OCI-LY7 (cell line): ENCODE data around the gene HNRNPD. TPM values are rescaled to one million over a fixed set of nuclear protein-coding genes. Genes with fewer than 3 reads are reported as not detected.
A peak's percentile ranks its signal among the peaks of the same experiment; 100 is the strongest.

Source experiments
- Bru-seq: library from RNA; stranded (reverse); fragments of 400-500 nt; gene quantifications from one replicate; lab custom pipeline; 2021; lab: Mats Ljungman, UMichigan
- BruChase-seq, 2 experiments: library from RNA; stranded (reverse); fragments of 400-500 nt; gene quantifications; one replicate each; lab custom pipeline; 2021; lab: Mats Ljungman, UMichigan
- BruUV-seq: library from RNA; stranded (reverse); fragments of 400-500 nt; replicated peaks from 2 replicates; lab custom pipeline; 2021; lab: Mats Ljungman, UMichigan
- CTCF ChIA-PET: fragments of 300-600 bp; sonication (Branson Sonifier 250); formaldehyde crosslinking; loops from one replicate; lab custom pipeline; 2022; ENCODE audit warnings: antibody characterized with exemption; ENCODE audit not compliant: unreplicated experiment; lab: Charles Lee
- POLR2A ChIA-PET: fragments of 300-600 bp; sonication (Branson Sonifier 250); formaldehyde crosslinking; loops from one replicate; lab custom pipeline; 2022; ENCODE audit warnings: antibody characterized with exemption; lab: Charles Lee
- DNase-seq: peaks from one replicate; pipeline ENCODE4 v3.0.0-alpha.2; 2015; ENCODE audit warnings: low spot score
- H2AFZ ChIP-seq: fragments of 200-600 bp; sonication (generic), shearing (Covaris generic); 2 replicates; pipeline ENCODE4 v1.6.1; 2014; ENCODE audit warnings: mild to moderate bottlenecking, antibody characterized with exemption, low read length, moderate library complexity
- H3K27ac ChIP-seq: fragments of 200-600 bp; sonication (generic); 2 replicates; pipeline ENCODE4 v1.5.1; 2014; ENCODE audit warnings: mixed run types, low read depth, mild to moderate bottlenecking, moderate library complexity, low read length, inconsistent platforms; ENCODE audit not compliant: poor library complexity, severe bottlenecking
- H3K36me3 ChIP-seq: fragments of 200-600 bp; sonication (generic); 2 replicates; pipeline ENCODE4 v1.6.1; 2014; ENCODE audit warnings: mild to moderate bottlenecking, antibody characterized with exemption, low read length, moderate library complexity, mixed read lengths; ENCODE audit not compliant: insufficient read depth
- H3K4me1 ChIP-seq: fragments of 200-600 bp; sonication (generic); 2 replicates; pipeline ENCODE4 v1.5.1; 2014; ENCODE audit warnings: mild to moderate bottlenecking, low read length; ENCODE audit not compliant: insufficient read depth, poor library complexity, severe bottlenecking
- H3K4me2 ChIP-seq: fragments of 200-600 bp; sonication (generic); 2 replicates; pipeline ENCODE4 v1.6.1; 2014; ENCODE audit warnings: mild to moderate bottlenecking, low read length
- H3K4me3 ChIP-seq: fragments of 200-600 bp; sonication (generic); 2 replicates; pipeline ENCODE4 v1.5.1; 2014; ENCODE audit warnings: mild to moderate bottlenecking, low read depth, low read length; ENCODE audit not compliant: poor library complexity, severe bottlenecking
- H3K79me2 ChIP-seq: fragments of 200-600 bp; sonication (generic); 2 replicates; pipeline ENCODE4 v1.6.1; 2016; ENCODE audit warnings: low read depth, mild to moderate bottlenecking, low read length, moderate library complexity, mixed read lengths; ENCODE audit not compliant: insufficient read depth
- H3K9me2 ChIP-seq: fragments of 200-600 bp; sonication (generic); 2 replicates; pipeline ENCODE4 v1.6.1; 2016; ENCODE audit warnings: mild to moderate bottlenecking, low read length, mixed read lengths; ENCODE audit not compliant: insufficient read depth
- H3K9me3 ChIP-seq: fragments of 200-600 bp; sonication (generic); 2 replicates; pipeline ENCODE4 v1.6.1; 2014; ENCODE audit warnings: mild to moderate bottlenecking, mixed run types, low read length, mixed read lengths
- H4K20me1 ChIP-seq: fragments of 200-600 bp; sonication (generic); 2 replicates; pipeline ENCODE4 v1.6.1; 2014; ENCODE audit warnings: mild to moderate bottlenecking, antibody characterized with exemption, low read length, moderate library complexity, mixed read lengths; ENCODE audit not compliant: insufficient read depth
- CTCF ChIP-seq: fragments of 200-600 bp; sonication (generic); conservative IDR thresholded peaks from 2 replicates; pipeline ENCODE4 v1.5.1; 2014; ENCODE audit warnings: mild to moderate bottlenecking, antibody characterized with exemption, low read length, moderate library complexity, mixed read lengths
- EZH2phosphoT487 ChIP-seq: fragments of 200-600 bp; sonication (generic); IDR thresholded peaks from 2 replicates; pipeline ENCODE4 v1.6.1; 2018; ENCODE audit warnings: low read depth, borderline replicate concordance, mild to moderate bottlenecking, mixed run types, antibody characterized with exemption, low read length, moderate library complexity, mixed read lengths
- intact Hi-C: fragments of 100-400 bp; cut with micrococcal nuclease; formaldehyde crosslinking; loops from one replicate; pipeline ENCODE4 v1.10.0; 2022; ENCODE audit not compliant: unreplicated experiment
- long read RNA-seq: library from polyadenylated mRNA; stranded (forward); transcript quantifications from one replicate; pipeline ENCODE4 v2.0.0, GENCODE V29; 2022
- total RNA-seq, 2 experiments: library from RNA; depleted of rRNA in 1 of 2; stranded (reverse); fragments of >200 nt in 1 of 2; shearing (Covaris generic) in 1 of 2; gene quantifications; 2 replicates each; pipeline ENCODE4 v1.2.3, GENCODE V29; 2014 to 2022

The HNRNPD gene
- total RNA-seq (2014; rRNA removed; shearing (Covaris generic)) (127 and 159 TPM in 2 replicates), total RNA-seq (2022) (572 and 601 TPM in 2 replicates), Bru-seq, nascent RNA (percentile 99 among the genes with signal in this experiment), BruChase-seq, experiment 1, labeled RNA remaining after a 6-hour chase (percentile 99 among the genes with signal in this experiment), BruChase-seq, experiment 2, labeled RNA remaining after a 2-hour chase (percentile 99 among the genes with signal in this experiment)
- long read RNA-seq, transcript HNRNPD-202 (8 exons, 1,667 nt), result minor isoform, 149 of 1,235 reads
- long read RNA-seq, transcript HNRNPD-203 (8 exons, 1,585 nt), result major isoform, 371 of 1,235 reads
- long read RNA-seq, transcript HNRNPD-201 (9 exons, 3,033 nt), result minor isoform, 337 of 1,235 reads
- long read RNA-seq, partial matches to known transcripts, result 207 of 1,235 reads
- long read RNA-seq, other reads (novel, unspliced or antisense), result 171 of 1,235 reads

GRCh38 chr4:82373816-82374625, at the start of gene HNRNPD:
Gene HNRNPD, minus strand, starts transcription at chr4:82373991. Its CDS starts 313 bp downstream, at chr4:82373678.
- POLR2A ChIA-PET, result interaction anchor here (0.6 to 1.0 kb wide), 8 partner anchors 8 to 60 kb away, joined by 3 to 7 read pairs (median 4); no protein-coding TSS in a partner anchor

GRCh38 chr4:82422616-82423015, 48.8 kb upstream of the HNRNPD start:
- peaks cover 47% of the 10 kb centered on the region for H4K20me1 ChIP-seq
- ChIA-PET CTCF (no interaction called here), POLR2A (interaction anchor here (0.7 kb wide), 1 partner anchor 57 kb away, joined by 3 read pairs; no protein-coding TSS in a partner anchor)
- no peaks in the 10 kb centered on the region for H3K9me3 ChIP-seq
- H3K4me2 ChIP-seq, result no peak overlapping the region
- H3K27ac ChIP-seq, result no peak overlapping the region
- H2AFZ ChIP-seq, result no peak overlapping the region
- intact Hi-C loops, result no loop called here
- BruUV-seq, result no TSS peak
- peaks cover 22% of the 10 kb centered on the region for H3K4me1 ChIP-seq
- TF ChIP-seq EZH2phosphoT487, result no peak
- TF ChIP-seq CTCF, result no peak
- H3K9me2 ChIP-seq, result no peaks in the 10 kb centered on the region
- peaks cover 30% of the 10 kb centered on the region for H3K79me2 ChIP-seq
- no peak overlapping the region for H3K4me3 ChIP-seq
- H3K36me3 ChIP-seq, result peaks cover 55% of the 10 kb centered on the region
- DNase-seq, result no peak

More at GRCh38 chr4:82373816-82374625, at the start of gene HNRNPD:
- intact Hi-C loops, result loop anchor here (1.0 to 5.0 kb wide), 5 partner anchors 55 to 663 kb away; partner anchors contain the start of genes COPS4, LIN54 and THAP9
- H3K79me2 ChIP-seq, result peaks cover 71% of the 10 kb centered on the region
- DNase-seq, result peak; percentile 99
- H4K20me1 ChIP-seq, result peaks cover 39% of the 10 kb centered on the region
- BruUV-seq, result no TSS peak
- no peaks in the 10 kb centered on the region; the same call in 1 of the 2 replicates for H3K9me3 ChIP-seq
- TF ChIP-seq CTCF (no peak), EZH2phosphoT487 (no peak)
- peaks cover 29% of the 10 kb centered on the region for H3K4me1 ChIP-seq
- H2AFZ ChIP-seq, result peak within 1 kb of the TSS; percentile 51
- no peaks in the 10 kb centered on the region for H3K9me2 ChIP-seq
- peaks cover 68% of the 10 kb centered on the region for H3K36me3 ChIP-seq
- peak within 1 kb of the TSS; percentile 99 for H3K4me3 ChIP-seq
- CTCF ChIA-PET, result interaction anchor here (0.7 to 1.4 kb wide), 2 partner anchors 58 to 92 kb away, joined by 3 read pairs; no protein-coding TSS in a partner anchor
- H3K4me2 ChIP-seq, result peak within 1 kb of the TSS; percentile 92
- H3K27ac ChIP-seq, result peak within 1 kb of the TSS; percentile 85
